DLD1 (cell line): ENCODE results near the gene TTC27.

Experiments used
- in situ Hi-C: cut with HindIII; loops from 2 replicates; pipeline ENCODE4 v1.10.0; 2017; ENCODE audit warnings: low sequenced_read_pairs

Gene TTC27

GRCh38 chr2:32666704-32667103 lies 38.9 kb downstream of the TTC27 start:
- in situ Hi-C loops = no loop called here

DNA sequence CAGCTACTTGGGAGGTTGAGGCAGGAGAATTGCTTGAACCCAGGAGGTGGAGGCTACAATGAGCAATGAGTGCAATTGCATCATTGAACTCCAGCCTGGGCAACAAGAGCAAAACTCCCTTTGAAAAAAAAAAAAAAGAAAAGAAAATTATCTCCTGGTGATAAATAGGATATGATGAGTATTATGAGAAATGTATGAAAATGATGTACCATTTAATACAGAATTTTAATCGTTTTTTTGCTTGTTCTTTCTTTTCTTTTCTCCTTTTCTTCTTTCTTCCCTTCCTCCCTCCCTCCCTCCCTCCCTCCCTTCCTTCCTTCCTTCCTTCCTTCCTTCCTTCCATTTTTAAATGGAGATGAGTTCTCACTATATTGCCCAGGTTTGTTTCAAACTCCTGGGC lies 40.4 kb downstream of the TTC27 start:
- in situ Hi-C loops = no loop called here

DNA sequence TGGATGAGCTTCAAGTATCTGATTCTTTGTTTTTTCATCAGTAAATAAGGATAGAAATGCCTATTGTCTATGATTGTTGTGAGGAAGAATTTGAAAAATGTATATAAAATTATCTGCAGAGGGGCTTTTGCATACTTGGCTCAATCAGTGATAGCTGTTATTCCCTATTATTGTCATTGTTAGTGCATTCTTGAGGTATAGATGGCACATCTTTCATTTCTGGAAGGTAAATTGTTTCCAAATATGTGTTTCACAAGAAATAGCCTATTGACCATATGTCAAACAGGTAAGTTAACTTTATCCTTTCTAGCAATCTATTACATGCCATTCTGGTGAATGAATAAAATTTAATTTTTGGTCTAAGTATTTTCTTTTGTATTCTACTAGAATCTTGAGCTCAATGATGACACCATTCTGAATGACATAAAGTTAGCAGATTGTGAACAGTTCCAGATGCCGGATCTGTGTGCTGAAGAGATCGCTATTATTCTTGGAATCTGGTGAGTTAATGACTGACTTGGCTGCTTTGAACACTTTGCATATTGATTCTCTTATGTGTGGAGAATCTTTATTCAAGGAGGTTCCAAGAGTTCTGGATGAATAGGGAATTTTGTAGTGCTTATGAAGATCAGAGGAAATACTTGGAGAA lies 44.2 kb downstream of the TTC27 start:
- in situ Hi-C loops = no loop called here

GRCh38 chr2:32678825-32679224 lies 51.0 kb downstream of the TTC27 start:
- in situ Hi-C loops = no loop called here

GRCh38 chr2:32680942-32681341 lies 53.1 kb downstream of the TTC27 start:
- in situ Hi-C loops = no loop called here

DNA sequence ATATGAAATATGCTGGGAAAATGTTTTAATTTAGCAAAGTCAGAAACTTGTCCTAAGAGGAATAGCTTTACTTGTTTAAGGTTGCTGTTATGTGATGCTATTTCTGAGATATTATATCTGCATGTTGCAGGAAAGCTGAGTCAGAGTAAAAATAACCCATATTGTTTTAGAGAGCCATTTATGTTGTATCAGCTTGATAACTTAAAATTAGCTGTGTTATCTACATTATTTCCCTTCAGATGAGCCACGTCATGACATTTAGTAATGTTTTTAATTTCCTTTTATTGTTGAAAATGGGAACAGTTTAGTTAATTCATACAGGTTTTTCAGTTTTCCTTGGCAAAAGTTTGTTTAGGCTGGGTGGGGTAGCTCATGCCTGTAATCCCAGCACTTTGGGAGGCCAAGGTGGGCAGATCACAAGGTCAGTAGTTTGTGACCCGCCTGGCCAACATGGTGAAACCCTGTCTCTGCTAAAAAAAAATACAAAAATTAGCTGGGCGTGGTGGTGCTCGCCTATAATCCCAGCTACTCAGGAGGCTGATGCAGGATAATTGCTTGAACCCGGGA lies 55.8 kb downstream of the TTC27 start:
- in situ Hi-C loops = no loop called here

GRCh38 chr2:32688541-32688940 lies 60.7 kb downstream of the TTC27 start:
- in situ Hi-C loops = no loop called here

- in situ Hi-C loops = no loop called here
Observed at GRCh38 chr2:32691678-32692077, 63.8 kb downstream of the TTC27 start.

- in situ Hi-C loops = no loop called here
Observed at GRCh38 chr2:32696439-32696838, 68.6 kb downstream of the TTC27 start.

GRCh38 chr2:32697156-32697555 lies 69.3 kb downstream of the TTC27 start:
- in situ Hi-C loops = no loop called here

DNA sequence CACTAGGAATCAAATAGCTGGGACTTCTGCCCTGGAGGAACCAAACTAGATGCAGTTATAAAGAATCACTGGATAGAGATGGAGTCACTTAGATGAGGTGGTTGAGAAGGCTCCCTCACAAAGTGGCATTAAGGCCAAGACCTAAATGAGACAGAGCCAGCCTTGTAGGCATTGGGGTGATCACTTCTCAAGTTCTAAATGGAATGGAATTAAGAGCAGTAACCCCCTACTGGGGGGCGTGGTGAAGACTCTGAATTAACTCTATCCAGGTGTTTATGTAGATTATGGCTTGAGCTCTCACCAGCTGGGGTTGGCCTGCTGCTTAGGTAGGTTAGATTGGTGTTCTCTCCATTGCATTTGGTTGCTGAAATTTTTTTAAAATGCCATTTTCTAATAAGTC lies 71.3 kb downstream of the TTC27 start:
- in situ Hi-C loops = no loop called here

- in situ Hi-C loops = no loop called here
Observed at GRCh38 chr2:32701806-32702205, 74.0 kb downstream of the TTC27 start.

DNA sequence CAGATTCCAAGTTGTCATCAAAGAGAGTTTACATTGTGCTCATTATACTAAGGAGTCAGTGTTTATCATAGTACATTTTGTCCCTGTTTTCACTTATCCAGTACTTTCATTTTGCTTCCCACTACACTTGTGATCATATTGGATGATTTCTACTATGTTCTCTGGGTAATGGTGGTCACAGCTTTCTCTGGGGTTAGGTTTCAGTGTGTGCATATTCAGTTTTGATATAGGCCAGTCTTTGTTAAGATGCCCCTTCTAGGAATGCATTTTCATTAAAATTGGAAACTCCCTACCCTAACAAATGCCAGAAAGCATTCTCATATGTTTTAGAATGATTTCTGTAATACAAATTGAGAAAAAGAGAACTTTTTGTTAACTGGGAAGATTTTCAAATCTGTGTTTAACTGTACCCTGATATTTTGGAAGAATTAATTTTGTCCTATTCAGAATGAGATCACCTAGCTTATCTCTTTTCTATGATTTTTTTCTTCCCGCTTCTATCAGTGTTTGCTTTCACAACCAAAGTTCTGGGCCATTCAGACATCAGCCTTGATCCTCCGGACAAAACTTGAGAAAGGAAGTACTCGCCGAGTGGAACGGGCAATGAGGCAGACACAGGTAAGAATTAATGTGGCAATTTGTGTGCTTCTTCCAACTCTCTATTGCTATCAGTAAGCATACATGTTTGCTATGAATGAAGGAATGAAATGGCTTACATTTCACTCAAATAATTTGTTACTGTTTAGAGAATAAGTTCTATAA lies 74.6 kb downstream of the TTC27 start:
- in situ Hi-C loops = no loop called here

GRCh38 chr2:32706815-32707579 lies 79.1 kb downstream of the TTC27 start:
- in situ Hi-C loops = no loop called here

DNA sequence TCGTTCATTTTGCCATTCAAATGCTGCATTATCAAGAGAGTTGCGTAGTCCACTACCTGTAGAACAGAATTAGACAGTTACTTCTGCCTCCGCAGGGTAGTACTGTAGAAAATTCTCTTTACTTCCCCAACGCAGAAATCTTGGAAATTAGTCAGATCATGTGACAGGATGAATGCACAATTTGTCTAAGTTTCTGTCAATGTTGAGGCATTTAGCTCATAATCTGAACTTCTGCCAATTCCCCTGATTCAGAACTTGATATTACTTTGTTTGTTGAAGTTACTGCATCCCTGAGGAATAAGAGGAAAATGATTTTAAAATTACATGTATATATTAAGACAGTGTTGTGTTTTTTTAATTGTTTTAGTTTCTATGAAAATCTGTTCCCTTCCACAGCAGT lies 83.4 kb downstream of the TTC27 start:
- in situ Hi-C loops = no loop called here

- in situ Hi-C loops = no loop called here
Observed at GRCh38 chr2:32711908-32712501, 84.2 kb downstream of the TTC27 start.

- in situ Hi-C loops = no loop called here
Observed at GRCh38 chr2:32712870-32713269, 85.0 kb downstream of the TTC27 start.

DNA sequence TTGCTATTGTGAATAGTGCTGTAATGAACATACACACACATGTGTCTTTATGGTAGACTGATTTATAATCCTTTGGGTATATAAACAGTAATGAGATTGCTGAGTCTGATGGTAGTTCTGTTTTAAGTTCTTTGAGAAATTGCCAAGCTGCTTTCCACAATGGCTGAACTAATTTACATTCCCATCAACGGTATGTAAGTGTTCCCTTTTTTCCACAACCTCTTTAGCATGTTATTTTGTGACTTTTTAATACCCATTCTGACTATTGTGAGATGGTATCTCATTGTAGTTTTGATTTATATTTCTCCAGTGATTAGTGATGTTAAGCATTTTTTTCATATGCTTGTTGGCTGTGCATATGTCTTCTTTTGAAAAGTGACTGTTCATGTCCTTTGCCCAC lies 86.7 kb downstream of the TTC27 start:
- in situ Hi-C loops = no loop called here

DNA sequence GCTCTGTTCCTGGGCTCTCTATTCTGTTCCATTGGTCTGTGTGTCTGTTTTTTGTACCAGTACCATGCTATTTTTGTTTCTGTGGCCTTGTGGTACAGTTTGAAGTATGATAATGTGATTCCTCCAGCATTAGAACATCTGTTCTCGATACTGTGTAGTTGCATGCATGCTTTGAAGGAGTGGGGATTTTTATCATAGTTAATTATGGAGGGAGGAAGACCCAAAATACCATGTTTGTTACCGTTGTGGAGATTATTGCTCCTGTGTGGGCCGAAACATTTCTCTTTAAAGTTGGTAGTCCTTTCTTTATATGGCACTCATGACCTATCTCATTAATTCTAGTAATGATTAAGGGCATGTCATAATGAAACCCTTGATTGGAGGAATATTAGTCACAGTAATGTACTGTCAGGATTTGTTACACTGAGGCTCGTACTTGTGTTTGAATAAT lies 87.6 kb downstream of the TTC27 start:
- in situ Hi-C loops = no loop called here

GRCh38 chr2:32715981-32716380 lies 88.1 kb downstream of the TTC27 start:
- in situ Hi-C loops = no loop called here

DNA sequence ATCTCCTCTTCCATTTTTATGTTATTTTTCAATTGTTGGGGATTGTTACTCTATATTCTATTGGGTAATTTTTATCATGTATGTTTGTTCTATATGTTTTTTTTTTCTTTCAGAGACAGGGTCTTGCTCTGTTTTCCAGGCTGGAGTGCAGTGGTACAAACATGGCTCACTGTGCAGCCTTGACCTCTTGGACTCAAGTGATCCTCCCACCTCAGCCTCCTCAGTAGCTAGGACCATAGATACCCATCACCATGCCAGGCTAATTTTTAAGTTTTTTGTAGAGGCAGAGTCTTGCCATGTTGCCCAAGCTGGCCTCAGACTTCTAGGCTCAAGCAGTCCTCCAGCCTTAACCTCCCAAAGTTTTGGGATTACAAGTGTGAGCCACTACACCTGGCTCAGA lies 88.7 kb downstream of the TTC27 start:
- in situ Hi-C loops = no loop called here
